ENCODE data around the gene TMEM163.
A peak's percentile ranks its signal among the peaks of the same experiment; 100 is the strongest.

Gene TMEM163

GRCh38 chr2:134410831-134411231 lies 308.0 kb downstream of the TMEM163 start:
- no peaks in the 10 kb centered on the region for H3K27me3 ChIP-seq (ENCODE audit: control insufficient read depth, low read length)
- H3K4me2 ChIP-seq (ENCODE audit: low read length), result peak overlapping the region; percentile 73
- peaks cover 4% of the 10 kb centered on the region; the same call in 1 of the 2 replicates for H3K79me2 ChIP-seq (ENCODE audit: control insufficient read depth, low read length)

GRCh38 chr2:134410006-134410405 lies 308.8 kb downstream of the TMEM163 start:
- peaks cover 4% of the 10 kb centered on the region; the same call in 1 of the 2 replicates for H3K79me2 ChIP-seq (ENCODE audit: control insufficient read depth, low read length)
- H3K36me3 ChIP-seq (ENCODE audit: control insufficient read depth, low read length), result peaks cover 47% of the 10 kb centered on the region
- H3K9me2 ChIP-seq (replicated peaks; ENCODE audit: control insufficient read depth, low read length), result no peaks in the 10 kb centered on the region
- H3K4me1 ChIP-seq (ENCODE audit: control insufficient read depth, low read length), result peaks cover 35% of the 10 kb centered on the region
- no peak overlapping the region for H3K4me2 ChIP-seq (ENCODE audit: low read length)
- TF ChIP-seq EZH2phosphoT487 (IDR thresholded peaks at IDR 0.05; ENCODE audit: borderline replicate concordance, low read length), result no peak
- no peak for TF ChIP-seq CTCF (IDR thresholded peaks at IDR 0.05; ENCODE audit: low read depth, low read length, poor library complexity, severe bottlenecking)
- H3F3A ChIP-seq (ENCODE audit: control insufficient read depth, insufficient read depth), result peaks cover 9% of the 10 kb centered on the region
- H3K9me3 ChIP-seq (ENCODE audit: control insufficient read depth, insufficient read depth, low read length), result no peaks in the 10 kb centered on the region
- H3K4me3 ChIP-seq (ENCODE audit: low read length), result no peak overlapping the region
- no peaks in the 10 kb centered on the region for H3K27me3 ChIP-seq (ENCODE audit: control insufficient read depth, low read length)
- H3K27ac ChIP-seq (ENCODE audit: low read depth, low read length), result no peak overlapping the region
- no peaks in the 10 kb centered on the region for H4K20me1 ChIP-seq (ENCODE audit: control insufficient read depth, insufficient read depth, low read depth, low read length)

More at GRCh38 chr2:134410831-134411231, 308.0 kb downstream of the TMEM163 start:
- TF ChIP-seq CTCF (IDR thresholded peaks at IDR 0.05; ENCODE audit: low read depth, low read length, poor library complexity, severe bottlenecking) (no peak), EZH2phosphoT487 (IDR thresholded peaks at IDR 0.05; ENCODE audit: borderline replicate concordance, low read length) (no peak)
- Histone ChIP-seq H3F3A (ENCODE audit: control insufficient read depth, insufficient read depth) (peaks cover 9% of the 10 kb centered on the region), H4K20me1 (ENCODE audit: control insufficient read depth, insufficient read depth, low read depth, low read length) (no peaks in the 10 kb centered on the region), H3K9me3 (ENCODE audit: control insufficient read depth, insufficient read depth, low read length) (no peaks in the 10 kb centered on the region), H3K4me1 (ENCODE audit: control insufficient read depth, low read length) (peaks cover 35% of the 10 kb centered on the region), H3K36me3 (ENCODE audit: control insufficient read depth, low read length) (peaks cover 47% of the 10 kb centered on the region), H3K27ac (ENCODE audit: low read depth, low read length) (peak overlapping the region; percentile 87), H3K9me2 (replicated peaks; ENCODE audit: control insufficient read depth, low read length) (no peaks in the 10 kb centered on the region), H3K4me3 (ENCODE audit: low read length) (peak overlapping the region; percentile 54)

- peaks cover 35% of the 10 kb centered on the region for H3K4me1 ChIP-seq (ENCODE audit: control insufficient read depth, low read length)
These were observed 310.0 kb downstream of the TMEM163 start for GRCh38 chr2:134408791-134409190.

More at GRCh38 chr2:134408791-134409190, 310.0 kb downstream of the TMEM163 start:
- H3K4me2 ChIP-seq (ENCODE audit: low read length), result no peak overlapping the region
- H3K4me3 ChIP-seq (ENCODE audit: low read length), result no peak overlapping the region
- no peaks in the 10 kb centered on the region for H3K9me3 ChIP-seq (ENCODE audit: control insufficient read depth, insufficient read depth, low read length)
- TF ChIP-seq CTCF (IDR thresholded peaks at IDR 0.05; ENCODE audit: low read depth, low read length, poor library complexity, severe bottlenecking) (no peak), EZH2phosphoT487 (IDR thresholded peaks at IDR 0.05; ENCODE audit: borderline replicate concordance, low read length) (no peak)
- peaks cover 43% of the 10 kb centered on the region for H3K36me3 ChIP-seq (ENCODE audit: control insufficient read depth, low read length)
- H3K27me3 ChIP-seq (ENCODE audit: control insufficient read depth, low read length), result no peaks in the 10 kb centered on the region
- H3K9me2 ChIP-seq (replicated peaks; ENCODE audit: control insufficient read depth, low read length), result no peaks in the 10 kb centered on the region
- H3K27ac ChIP-seq (ENCODE audit: low read depth, low read length), result no peak overlapping the region
- H3F3A ChIP-seq (ENCODE audit: control insufficient read depth, insufficient read depth), result peaks cover 9% of the 10 kb centered on the region
- H4K20me1 ChIP-seq (ENCODE audit: control insufficient read depth, insufficient read depth, low read depth, low read length), result no peaks in the 10 kb centered on the region
- H3K79me2 ChIP-seq (ENCODE audit: control insufficient read depth, low read length), result peaks cover 4% of the 10 kb centered on the region; the same call in 1 of the 2 replicates

Measured in DOHH2 (cell line).